ENCODE results near the gene BAG2.

DNA sequence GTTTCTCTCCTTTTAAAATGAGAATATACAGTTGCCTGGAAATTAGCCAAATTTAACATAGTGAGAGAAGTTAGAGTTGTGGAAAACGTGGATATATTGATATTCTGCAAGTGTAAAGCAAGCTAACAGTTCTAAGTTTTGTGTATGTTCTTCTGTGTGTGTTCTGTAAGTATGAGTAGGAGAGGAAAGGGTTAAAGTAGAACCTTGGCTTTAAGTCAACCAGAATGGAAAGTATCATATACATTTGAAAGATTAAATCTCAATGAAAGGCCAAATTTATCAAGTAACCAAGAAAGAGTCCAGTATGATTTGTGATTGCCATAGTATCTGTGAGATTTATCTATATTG, 30.0 kb upstream of the BAG2 start:
- TF ChIP-seq, protein P1, sequence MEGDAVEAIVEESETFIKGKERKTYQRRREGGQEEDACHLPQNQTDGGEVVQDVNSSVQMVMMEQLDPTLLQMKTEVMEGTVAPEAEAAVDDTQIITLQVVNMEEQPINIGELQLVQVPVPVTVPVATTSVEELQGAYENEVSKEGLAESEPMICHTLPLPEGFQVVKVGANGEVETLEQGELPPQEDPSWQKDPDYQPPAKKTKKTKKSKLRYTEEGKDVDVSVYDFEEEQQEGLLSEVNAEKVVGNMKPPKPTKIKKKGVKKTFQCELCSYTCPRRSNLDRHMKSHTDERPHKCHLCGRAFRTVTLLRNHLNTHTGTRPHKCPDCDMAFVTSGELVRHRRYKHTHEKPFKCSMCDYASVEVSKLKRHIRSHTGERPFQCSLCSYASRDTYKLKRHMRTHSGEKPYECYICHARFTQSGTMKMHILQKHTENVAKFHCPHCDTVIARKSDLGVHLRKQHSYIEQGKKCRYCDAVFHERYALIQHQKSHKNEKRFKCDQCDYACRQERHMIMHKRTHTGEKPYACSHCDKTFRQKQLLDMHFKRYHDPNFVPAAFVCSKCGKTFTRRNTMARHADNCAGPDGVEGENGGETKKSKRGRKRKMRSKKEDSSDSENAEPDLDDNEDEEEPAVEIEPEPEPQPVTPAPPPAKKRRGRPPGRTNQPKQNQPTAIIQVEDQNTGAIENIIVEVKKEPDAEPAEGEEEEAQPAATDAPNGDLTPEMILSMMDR (IDR thresholded peaks at IDR 0.05), result no peak
- TF ChIP-seq POLR2A (IDR thresholded peaks at IDR 0.05), result no peak
